GM18861 (cell line): ENCODE data around the gene KRT3.

Experiments
- ATAC-seq: cut with Tn5 transposase; IDR thresholded peaks from one replicate; pipeline ENCODE4 v1.9.1; 2021; ENCODE audit not compliant: unreplicated experiment

The KRT3 gene

GRCh38 chr12:52814710-52815155 lies 18.8 kb upstream of the KRT3 start:
- no peak for ATAC-seq

GRCh38 chr12:52813885-52814709 lies 18.2 kb upstream of the KRT3 start, which contains the start of gene KRT4:
KRT4 (minus strand) TSS chr12:52814116; CDS start chr12:52814058, 58 bp downstream.
- ATAC-seq: no peak

- ATAC-seq: no peak
Observed at GRCh38 chr12:52813203-52813819, 17.4 kb upstream of the KRT3 start.

- no peak for ATAC-seq
Observed at GRCh38 chr12:52812749-52813148, 16.8 kb upstream of the KRT3 start.

GRCh38 chr12:52812073-52812400 lies 16.1 kb upstream of the KRT3 start:
- no peak for ATAC-seq

- no peak for ATAC-seq
Observed at GRCh38 chr12:52811191-52812072, 15.5 kb upstream of the KRT3 start.

- ATAC-seq: no peak
Observed at GRCh38 chr12:52810554-52810953, 14.6 kb upstream of the KRT3 start.

- ATAC-seq: no peak
Observed at GRCh38 chr12:52809166-52809565, 13.2 kb upstream of the KRT3 start.

GRCh38 chr12:52808573-52809160 lies 12.8 kb upstream of the KRT3 start:
- no peak for ATAC-seq

- no peak for ATAC-seq
Observed at GRCh38 chr12:52807544-52808470, 11.9 kb upstream of the KRT3 start.

GRCh38 chr12:52806821-52807543 lies 11.1 kb upstream of the KRT3 start:
- ATAC-seq: no peak

GRCh38 chr12:52806169-52806811 lies 10.4 kb upstream of the KRT3 start:
- ATAC-seq: no peak

- no peak for ATAC-seq
Observed at GRCh38 chr12:52805739-52806138, 9.8 kb upstream of the KRT3 start.

- ATAC-seq: no peak
Observed at GRCh38 chr12:52805000-52805399, 9.1 kb upstream of the KRT3 start.

GRCh38 chr12:52802442-52802841 lies 6.5 kb upstream of the KRT3 start:
- no peak for ATAC-seq

GRCh38 chr12:52801773-52802172 lies 5.9 kb upstream of the KRT3 start:
- ATAC-seq: no peak

GRCh38 chr12:52800259-52800917 lies 4.5 kb upstream of the KRT3 start:
- ATAC-seq: no peak

- ATAC-seq: no peak
Observed at GRCh38 chr12:52799505-52800211, 3.7 kb upstream of the KRT3 start.
